ENCODE data around the gene PCGF1.

GRCh38 chr2:74462054-74462785, 45.3 kb downstream of the PCGF1 start:
- TF ChIP-seq CTCF (conservative IDR thresholded peaks at IDR 0.05) (no peak), ZFX (IDR thresholded peaks at IDR 0.05) (no peak)

Measured in C4-2B (cell line).